HG02588 (cell line): ENCODE results near the gene CTDSPL2.
"Not testable (repeated sequence)": the region's sequence is repeated elsewhere in the genome, so short reads cannot be mapped to it uniquely, and the experiment has no call there.

Source experiments
- ATAC-seq: cut with Tn5 transposase; IDR thresholded peaks from one replicate; pipeline ENCODE4 v1.9.1; 2021; ENCODE audit warnings: mild to moderate bottlenecking, moderate library complexity; ENCODE audit not compliant: unreplicated experiment

The CTDSPL2 gene

GRCh38 chr15:44482090-44482489 lies 54.7 kb downstream of the CTDSPL2 start:
- ATAC-seq = no peak

DNA sequence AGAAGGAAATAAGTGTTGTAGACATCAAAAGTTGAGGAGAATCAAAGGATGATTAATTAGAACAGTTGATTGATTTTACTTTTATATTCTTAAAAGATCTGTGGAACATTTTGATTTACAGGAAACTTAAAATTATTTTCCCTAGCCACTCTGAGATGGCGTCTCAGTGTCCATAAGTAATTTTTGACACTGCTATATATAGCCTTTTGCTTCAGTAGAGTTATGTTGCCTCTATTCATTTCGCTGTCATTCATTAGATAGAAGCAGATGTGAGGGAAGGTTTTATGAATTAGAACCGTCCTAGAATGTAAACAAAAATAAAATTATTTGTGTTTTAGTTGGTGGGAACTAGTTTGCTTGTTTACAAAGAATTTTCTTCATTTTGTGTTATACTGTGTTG lies 58.5 kb downstream of the CTDSPL2 start:
- ATAC-seq = no peak

GRCh38 chr15:44489464-44489863 lies 62.0 kb downstream of the CTDSPL2 start:
- no peak for ATAC-seq

- ATAC-seq = no peak
Observed at GRCh38 chr15:44490622-44491021, 63.2 kb downstream of the CTDSPL2 start.

DNA sequence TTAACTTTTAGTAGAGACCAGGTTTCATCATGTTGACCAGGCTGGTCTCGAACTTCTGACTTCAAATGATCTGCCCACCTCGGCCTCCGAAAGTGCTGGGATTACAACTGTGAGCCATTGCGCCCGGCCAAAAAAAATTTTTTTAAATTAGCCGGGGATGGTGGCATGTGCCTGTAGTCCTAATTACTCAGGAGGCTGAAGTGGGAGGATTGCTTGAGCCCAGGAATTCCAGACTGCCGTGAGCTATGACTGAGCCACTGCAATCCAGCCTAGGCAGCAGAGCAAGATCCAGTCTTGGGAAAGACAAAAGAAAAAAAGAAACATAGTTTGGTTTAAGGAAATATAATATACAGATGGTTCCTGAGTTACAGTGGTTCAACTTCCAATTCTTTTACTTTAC lies 64.6 kb downstream of the CTDSPL2 start:
- ATAC-seq = no peak

GRCh38 chr15:44492672-44493071 lies 65.2 kb downstream of the CTDSPL2 start:
- no peak for ATAC-seq

- no peak for ATAC-seq
Observed at GRCh38 chr15:44495562-44495961, 68.1 kb downstream of the CTDSPL2 start.

GRCh38 chr15:44500555-44500954 lies 73.1 kb downstream of the CTDSPL2 start:
- no peak for ATAC-seq

- no peak for ATAC-seq
Observed at GRCh38 chr15:44501768-44502366, 74.4 kb downstream of the CTDSPL2 start.

DNA sequence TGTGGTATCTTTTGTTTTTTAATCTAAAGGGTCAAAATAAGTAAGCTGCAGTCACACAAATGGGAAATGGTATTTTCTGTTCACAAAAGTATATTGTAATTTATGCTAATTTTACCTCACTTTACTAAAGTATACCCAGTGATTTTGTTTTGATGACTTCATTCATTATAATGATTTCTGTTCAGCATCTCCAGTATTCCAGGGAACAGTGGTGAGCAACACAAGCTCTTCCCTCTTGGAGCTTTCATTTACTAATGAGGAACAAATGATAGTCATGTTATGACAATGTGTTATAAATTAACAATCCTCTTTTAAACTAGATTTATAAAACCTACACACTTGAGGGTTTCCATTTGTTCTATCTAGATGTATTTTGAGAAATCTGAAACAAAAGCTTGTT lies 89.0 kb downstream of the CTDSPL2 start:
- no peak for ATAC-seq

DNA sequence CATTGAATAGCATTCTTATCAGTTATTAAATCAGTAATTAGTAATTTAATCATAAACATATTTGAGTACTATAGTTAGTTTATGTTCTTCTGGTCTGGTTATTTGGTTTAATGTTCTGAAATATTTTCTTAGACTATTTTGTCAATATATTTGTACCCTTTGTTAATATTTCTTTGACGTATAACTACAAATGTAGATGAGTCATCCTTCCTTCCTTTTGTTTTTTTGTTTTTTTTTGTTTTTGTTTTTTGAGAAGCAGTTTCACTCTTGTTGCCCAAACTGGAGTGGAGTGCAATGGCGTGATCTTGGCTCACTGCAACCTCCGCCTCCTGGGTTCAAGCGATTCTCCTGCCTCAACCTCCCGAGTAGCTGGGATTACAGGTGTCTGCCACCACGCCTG lies 92.1 kb downstream of the CTDSPL2 start:
- ATAC-seq = no peak

- no peak for ATAC-seq
Observed at GRCh38 chr15:44525018-44525417, 97.6 kb downstream of the CTDSPL2 start.

DNA sequence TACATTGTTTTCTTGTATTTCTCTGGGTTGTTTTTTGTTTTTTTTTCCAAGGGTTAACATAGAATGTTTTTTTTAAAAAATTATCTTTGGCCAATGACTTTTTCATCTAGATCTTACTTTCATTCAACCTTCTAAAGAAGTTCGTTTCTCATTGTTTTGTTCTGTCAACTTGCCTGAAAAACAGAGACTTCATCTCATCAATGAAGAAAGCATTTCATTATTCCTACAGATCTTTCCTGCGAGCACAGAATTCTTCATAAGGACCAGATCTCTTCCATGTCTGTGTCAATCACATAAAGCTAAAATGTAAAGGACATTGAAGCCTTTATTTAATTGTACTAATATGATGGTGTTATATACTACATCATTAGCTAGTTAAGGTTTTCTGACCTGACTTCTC lies 99.8 kb downstream of the CTDSPL2 start:
- ATAC-seq = no peak

GRCh38 chr15:44529864-44530604 lies 102.6 kb downstream of the CTDSPL2 start:
- no peak for ATAC-seq

- ATAC-seq = no peak
Observed at GRCh38 chr15:44530653-44531052, 103.2 kb downstream of the CTDSPL2 start.

GRCh38 chr15:44532275-44532674 lies 104.8 kb downstream of the CTDSPL2 start:
- not testable (repeated sequence) for ATAC-seq

GRCh38 chr15:44532689-44533088 lies 105.3 kb downstream of the CTDSPL2 start:
- ATAC-seq = no peak

DNA sequence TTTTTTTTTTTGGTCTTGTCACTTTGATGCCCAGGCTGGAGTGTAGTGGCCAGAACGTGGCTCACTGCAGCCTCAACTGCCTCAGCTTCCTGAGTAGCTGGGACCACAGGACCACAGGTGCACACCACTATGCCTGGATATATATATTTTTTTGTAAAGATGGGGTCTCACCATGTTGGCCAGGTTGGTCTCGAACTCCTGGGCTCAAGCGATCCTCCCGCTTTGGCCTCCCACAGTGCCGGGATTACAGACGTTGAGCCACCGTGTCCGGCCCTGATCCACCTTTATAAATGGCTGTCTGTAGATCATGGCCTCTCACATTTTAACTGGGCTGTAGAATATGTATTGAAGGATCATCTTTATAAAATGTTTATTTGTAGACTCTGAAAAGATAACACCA lies 107.7 kb downstream of the CTDSPL2 start:
- ATAC-seq = no peak

DNA sequence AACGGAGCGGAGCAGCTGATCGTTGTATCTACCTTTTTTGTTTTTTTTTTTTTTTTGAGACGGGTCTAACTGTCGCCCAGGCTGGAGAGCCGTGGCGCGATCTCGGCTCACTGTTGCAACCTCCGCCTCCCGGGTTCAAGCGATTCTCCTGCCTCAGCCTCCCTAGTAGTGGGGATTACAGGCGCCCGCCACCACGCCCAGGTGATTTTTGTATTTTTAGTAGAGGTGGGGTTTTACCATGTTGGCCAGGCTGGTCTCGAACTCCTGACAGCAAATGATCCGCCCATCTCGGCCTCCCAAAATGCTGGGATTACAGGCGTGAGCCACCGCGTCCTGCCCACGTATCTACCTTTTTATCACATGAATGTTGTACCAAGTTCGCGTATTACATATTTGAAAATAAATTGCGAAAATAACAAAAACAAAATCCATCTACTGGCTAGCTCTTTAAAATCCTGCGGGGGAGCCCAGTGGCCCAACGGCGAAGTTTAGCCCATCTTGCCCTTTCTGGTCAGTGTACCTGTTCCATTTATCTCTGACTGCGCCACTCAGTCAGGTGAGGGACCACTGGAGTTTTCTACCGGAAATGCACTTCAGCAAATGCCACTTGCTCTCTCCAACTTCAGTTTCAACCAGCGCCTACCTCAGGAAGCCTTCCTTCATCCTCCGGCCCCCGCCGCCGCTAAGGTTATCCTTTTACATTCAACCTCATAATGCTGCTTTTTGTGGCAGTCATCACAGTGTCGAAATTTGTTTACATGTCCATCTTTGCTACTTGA lies 108.3 kb downstream of the CTDSPL2 start:
- ATAC-seq = no peak

GRCh38 chr15:44536302-44536961 lies 109.0 kb downstream of the CTDSPL2 start:
- peak; percentile 61 for ATAC-seq

DNA sequence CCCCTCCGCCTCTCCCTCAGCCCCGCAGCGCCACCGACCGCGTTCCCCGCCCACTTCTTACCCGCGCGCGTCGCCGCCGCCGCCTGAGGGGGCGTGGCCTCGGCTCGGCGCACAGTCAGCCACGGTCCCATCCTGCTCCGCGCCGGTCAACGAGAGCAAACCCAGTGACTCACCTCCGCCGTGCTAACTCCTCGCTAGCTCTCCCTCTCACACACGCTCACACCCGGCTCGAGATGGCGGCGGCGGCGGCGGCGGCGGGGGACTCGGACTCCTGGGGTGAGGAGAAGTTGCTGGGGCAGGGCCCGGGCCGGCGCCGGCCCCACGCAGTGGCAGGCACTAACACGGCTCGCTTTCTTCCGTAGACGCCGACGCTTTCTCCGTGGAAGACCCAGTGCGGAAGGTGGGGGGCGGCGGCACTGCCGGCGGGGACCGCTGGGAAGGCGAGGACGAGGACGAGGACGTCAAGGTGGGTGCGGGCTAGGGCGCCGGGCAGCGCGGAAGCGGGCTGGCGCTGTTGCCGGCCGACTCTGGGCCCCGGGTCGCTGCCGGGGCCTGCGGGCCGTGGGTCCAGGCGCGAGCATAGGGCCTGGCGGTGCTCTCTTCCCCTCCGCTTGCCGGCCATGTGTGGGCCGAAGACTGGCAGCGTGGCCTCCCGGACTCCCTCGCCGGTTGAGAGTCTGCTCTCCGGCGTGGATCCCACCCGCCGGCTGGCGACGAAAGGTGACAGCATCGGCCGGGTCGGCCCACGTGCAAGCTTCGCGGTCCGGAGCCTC lies 109.7 kb downstream of the CTDSPL2 start, which contains the start of gene EIF3J:
Gene EIF3J (plus strand): TSS at position 186 of the 773 bp plus-strand sequence. CDS start 48 bp downstream, at position 234.
- ATAC-seq = peak; percentile 83
